Endothelial cell (in vitro differentiated cells): ENCODE data around the gene RAB22A. TPM values are rescaled to one million over a fixed set of nuclear protein-coding genes. Genes with fewer than 3 reads are reported as not detected.

Source experiments
- DNase-seq: peaks from one replicate; pipeline ENCODE4 v3.0.0; 2021; ENCODE audit warnings: low spot score
- H3K27ac Mint-ChIP-seq: one replicate; pipeline ENCODE4 v1.8.0; 2021; ENCODE audit warnings: mixed read lengths, inconsistent platforms; ENCODE audit not compliant: unreplicated experiment
- H3K27me3 Mint-ChIP-seq: one replicate; pipeline ENCODE4 v1.8.0; 2021; ENCODE audit warnings: mild to moderate bottlenecking, moderate library complexity, mixed read lengths, inconsistent platforms; ENCODE audit not compliant: unreplicated experiment
- H3K36me3 Mint-ChIP-seq: one replicate; pipeline ENCODE4 v1.8.0; 2021; ENCODE audit warnings: mild to moderate bottlenecking, low read depth, mixed read lengths, inconsistent platforms; ENCODE audit not compliant: unreplicated experiment
- H3K4me1 Mint-ChIP-seq: one replicate; pipeline ENCODE4 v1.8.0; 2021; ENCODE audit warnings: mild to moderate bottlenecking, mixed read lengths, inconsistent platforms; ENCODE audit not compliant: unreplicated experiment
- H3K4me3 Mint-ChIP-seq: one replicate; pipeline ENCODE4 v1.8.0; 2021; ENCODE audit warnings: mild to moderate bottlenecking, mixed read lengths, inconsistent platforms; ENCODE audit not compliant: unreplicated experiment
- H3K9me3 Mint-ChIP-seq: one replicate; pipeline ENCODE4 v1.8.0; 2021; ENCODE audit warnings: mixed read lengths, inconsistent platforms; ENCODE audit not compliant: unreplicated experiment
- total RNA-seq: library from RNA; stranded (reverse); fragmentation: NEBNext Ultra II Directional; extraction: Animal tissue kit (Norgen Biotek cat#: 25700); gene quantifications from one replicate; pipeline ENCODE4 v1.2.1, GENCODE V29; 2021; ENCODE audit not compliant: unreplicated experiment
- TF ChIP-seq, protein P1 (sequence below): fragments of 200-600 bp; sonication (generic); IDR thresholded peaks from one replicate; pipeline ENCODE4 v1.5.0; 2021; ENCODE audit warnings: antibody characterized with exemption; ENCODE audit not compliant: unreplicated experiment

Gene RAB22A
- total RNA-seq, 1 donor from 2014 or later, result 14.2 TPM

DNA sequence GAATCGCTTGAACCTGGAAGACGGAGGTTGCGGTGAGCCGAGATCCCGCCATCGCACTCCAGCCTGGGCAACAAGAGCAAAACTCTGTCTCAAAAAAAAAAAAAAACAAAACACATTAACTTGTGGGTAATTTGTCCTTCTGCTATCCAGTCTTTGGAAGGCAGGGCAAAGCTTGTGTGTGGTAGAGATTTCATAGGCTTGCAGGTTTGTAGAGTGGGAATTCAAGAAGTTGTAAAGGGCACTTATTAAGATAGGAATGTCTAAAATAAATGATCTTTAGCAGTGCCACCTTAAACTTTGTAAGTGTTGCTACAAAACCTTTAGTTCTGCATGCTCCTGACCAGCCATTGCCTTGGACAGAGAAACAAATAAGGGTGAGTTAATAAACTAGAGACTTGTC lies 87.9 kb downstream of the RAB22A start:
- H3K27ac Mint-ChIP-seq, result no peak overlapping the region
- no peak for DNase-seq
- no peaks in the 10 kb centered on the region for H3K9me3 Mint-ChIP-seq
- H3K36me3 Mint-ChIP-seq, result no peaks in the 10 kb centered on the region
- TF ChIP-seq, protein P1, sequence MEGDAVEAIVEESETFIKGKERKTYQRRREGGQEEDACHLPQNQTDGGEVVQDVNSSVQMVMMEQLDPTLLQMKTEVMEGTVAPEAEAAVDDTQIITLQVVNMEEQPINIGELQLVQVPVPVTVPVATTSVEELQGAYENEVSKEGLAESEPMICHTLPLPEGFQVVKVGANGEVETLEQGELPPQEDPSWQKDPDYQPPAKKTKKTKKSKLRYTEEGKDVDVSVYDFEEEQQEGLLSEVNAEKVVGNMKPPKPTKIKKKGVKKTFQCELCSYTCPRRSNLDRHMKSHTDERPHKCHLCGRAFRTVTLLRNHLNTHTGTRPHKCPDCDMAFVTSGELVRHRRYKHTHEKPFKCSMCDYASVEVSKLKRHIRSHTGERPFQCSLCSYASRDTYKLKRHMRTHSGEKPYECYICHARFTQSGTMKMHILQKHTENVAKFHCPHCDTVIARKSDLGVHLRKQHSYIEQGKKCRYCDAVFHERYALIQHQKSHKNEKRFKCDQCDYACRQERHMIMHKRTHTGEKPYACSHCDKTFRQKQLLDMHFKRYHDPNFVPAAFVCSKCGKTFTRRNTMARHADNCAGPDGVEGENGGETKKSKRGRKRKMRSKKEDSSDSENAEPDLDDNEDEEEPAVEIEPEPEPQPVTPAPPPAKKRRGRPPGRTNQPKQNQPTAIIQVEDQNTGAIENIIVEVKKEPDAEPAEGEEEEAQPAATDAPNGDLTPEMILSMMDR, result no peak
- peaks cover 9% of the 10 kb centered on the region for H3K4me1 Mint-ChIP-seq
- H3K4me3 Mint-ChIP-seq, result no peak overlapping the region
- H3K27me3 Mint-ChIP-seq, result no peaks in the 10 kb centered on the region

DNA sequence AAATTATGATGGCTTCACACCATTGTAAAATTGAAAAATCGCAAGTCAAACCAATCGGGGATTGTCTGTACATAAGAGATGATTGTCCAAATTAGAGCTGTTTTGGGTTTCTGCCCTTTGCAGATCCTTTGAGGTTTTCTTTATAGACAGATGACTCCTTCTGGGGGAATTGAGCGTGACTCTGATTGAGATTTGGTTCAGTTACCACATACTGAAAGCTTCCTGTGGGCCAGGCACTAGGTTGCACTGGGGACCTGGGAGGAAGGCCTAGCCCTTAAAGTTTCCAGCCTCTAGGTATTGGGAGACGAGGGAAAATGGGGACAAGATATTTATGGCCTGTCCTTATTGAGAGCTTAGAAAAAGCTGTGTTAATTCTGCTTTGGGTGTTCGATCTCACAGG lies 88.7 kb downstream of the RAB22A start:
- Mint-ChIP-seq H3K27me3 (no peaks in the 10 kb centered on the region), H3K4me3 (no peak overlapping the region), H3K9me3 (no peaks in the 10 kb centered on the region), H3K36me3 (no peaks in the 10 kb centered on the region), H3K4me1 (peaks cover 6% of the 10 kb centered on the region), H3K27ac (no peak overlapping the region)
- TF ChIP-seq, protein P1, result no peak
- no peak for DNase-seq

DNA sequence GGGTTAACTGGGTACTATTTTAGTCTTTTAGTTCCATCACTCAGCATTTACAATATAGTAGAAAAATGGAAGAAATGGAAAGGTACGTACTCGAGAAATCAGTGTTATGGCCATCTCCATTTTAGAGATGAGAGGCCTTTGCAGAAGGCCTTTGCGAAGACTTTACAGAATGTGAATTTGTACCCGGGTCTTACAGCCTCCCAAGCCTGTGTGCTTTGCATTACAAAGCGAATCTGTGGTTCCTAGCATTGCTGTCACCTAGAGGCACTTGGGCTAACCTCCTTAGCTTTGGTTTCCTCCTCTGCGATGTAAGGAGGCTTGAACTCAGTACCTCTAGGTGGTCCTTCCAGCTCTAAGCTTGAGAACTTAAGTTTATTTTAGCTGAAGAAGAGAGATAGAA lies 90.4 kb downstream of the RAB22A start:
- H3K27me3 Mint-ChIP-seq, result no peaks in the 10 kb centered on the region
- H3K4me3 Mint-ChIP-seq, result no peak overlapping the region
- H3K4me1 Mint-ChIP-seq, result peaks cover 6% of the 10 kb centered on the region
- TF ChIP-seq, protein P1, result no peak
- H3K36me3 Mint-ChIP-seq, result no peaks in the 10 kb centered on the region
- H3K27ac Mint-ChIP-seq, result no peak overlapping the region
- DNase-seq, result no peak
- H3K9me3 Mint-ChIP-seq, result no peaks in the 10 kb centered on the region

DNA sequence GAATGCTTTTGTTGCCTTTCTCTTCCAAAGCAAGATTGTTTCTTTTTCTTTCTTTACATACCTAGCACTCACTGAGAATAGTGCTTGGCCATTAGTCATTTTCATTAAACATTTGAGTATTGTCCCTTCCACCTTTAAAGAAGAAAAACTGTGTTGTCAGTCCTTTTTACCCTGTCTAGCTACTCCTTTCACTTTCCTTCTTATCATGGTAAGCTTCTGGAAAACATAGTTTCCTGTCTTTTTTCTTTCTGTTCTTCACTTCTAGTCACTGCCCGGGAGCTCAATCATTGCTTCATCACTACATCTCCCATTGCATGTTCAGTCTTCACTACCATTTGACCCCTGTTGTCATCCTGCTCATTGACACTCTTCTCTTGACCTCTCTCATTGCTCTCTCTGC lies 91.6 kb downstream of the RAB22A start:
- no peak overlapping the region for H3K4me3 Mint-ChIP-seq
- H3K36me3 Mint-ChIP-seq, result no peaks in the 10 kb centered on the region
- peaks cover 6% of the 10 kb centered on the region for H3K4me1 Mint-ChIP-seq
- H3K27ac Mint-ChIP-seq, result no peak overlapping the region
- H3K9me3 Mint-ChIP-seq, result no peaks in the 10 kb centered on the region
- no peaks in the 10 kb centered on the region for H3K27me3 Mint-ChIP-seq
- TF ChIP-seq, protein P1, result no peak
- DNase-seq, result no peak

DNA sequence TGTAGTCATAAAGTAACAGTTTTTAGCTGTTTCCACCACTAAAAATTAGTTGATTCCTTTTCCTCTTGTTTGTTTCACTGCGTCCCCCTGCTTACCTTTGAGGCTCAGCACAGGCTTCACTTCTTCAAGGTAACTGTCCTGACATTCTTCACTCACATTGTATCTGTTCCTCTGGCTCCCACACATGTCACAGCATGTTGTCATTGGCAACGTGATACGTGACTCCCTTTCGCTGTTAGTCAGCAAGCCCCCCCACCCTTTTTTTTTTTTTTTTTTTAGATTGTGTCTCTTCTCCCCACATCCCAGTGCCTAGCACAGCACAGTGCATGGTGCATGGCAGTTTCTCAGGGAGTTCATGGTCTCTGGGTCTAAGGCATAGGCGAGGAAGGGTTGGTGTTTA lies 92.8 kb downstream of the RAB22A start:
- Mint-ChIP-seq H3K4me1 (peaks cover 11% of the 10 kb centered on the region), H3K36me3 (no peaks in the 10 kb centered on the region), H3K27me3 (no peaks in the 10 kb centered on the region), H3K9me3 (no peaks in the 10 kb centered on the region), H3K4me3 (no peak overlapping the region), H3K27ac (no peak overlapping the region)
- no peak for DNase-seq
- TF ChIP-seq, protein P1, result no peak
